Measurements from ENCODE around the gene KIFAP3. TPM values are rescaled to one million over a fixed set of nuclear protein-coding genes. Genes with fewer than 3 reads are reported as not detected.

KIFAP3 gene
- total RNA-seq, 1 donor from 2014 or later, result 7.7 TPM

DNA sequence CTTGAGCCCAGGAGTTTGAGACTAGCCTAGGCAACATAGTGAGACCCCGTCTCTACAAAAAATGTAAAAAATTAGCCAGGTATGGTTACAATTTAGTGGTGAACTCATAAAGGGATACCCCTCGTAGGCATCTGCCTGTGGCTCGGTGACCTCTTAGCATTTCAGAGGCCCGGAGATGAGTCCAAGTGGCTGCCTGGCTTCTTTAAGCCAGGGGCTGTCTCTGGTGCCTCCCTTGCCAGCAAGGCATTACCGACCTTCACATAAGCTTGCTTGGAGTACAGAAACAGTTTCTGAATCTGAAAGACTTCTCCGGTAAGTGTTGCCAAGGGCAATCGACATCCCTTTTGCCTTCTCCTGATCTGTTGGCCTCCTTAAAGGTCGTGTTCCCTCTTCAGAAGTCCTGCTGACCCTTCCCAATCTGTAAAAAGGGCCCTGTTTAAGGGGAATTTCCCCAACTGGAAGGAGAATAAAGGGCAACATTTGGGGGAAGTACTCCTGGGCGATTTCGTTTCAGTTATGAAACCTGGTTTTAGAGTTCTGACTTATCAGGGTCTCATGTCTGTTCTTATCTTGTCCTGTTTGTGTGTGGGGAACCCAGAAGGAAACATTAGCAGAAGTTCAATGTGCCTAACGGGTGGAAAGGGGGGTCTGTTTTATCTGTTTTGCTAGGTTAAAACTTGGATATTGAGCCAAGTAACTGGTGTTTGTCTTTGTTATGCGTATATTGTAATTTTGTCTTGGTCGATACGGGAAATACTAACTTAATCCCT lies 32.9 kb downstream of the KIFAP3 start:
- no peaks in the 10 kb centered on the region for H3K27me3 ChIP-seq
- no peaks in the 10 kb centered on the region for H3K9me3 Mint-ChIP-seq
- no peaks in the 10 kb centered on the region for H3K9me3 ChIP-seq (ENCODE audit: low read depth)
- no peaks in the 10 kb centered on the region for H3K79me2 ChIP-seq (ENCODE audit: low read depth)
- no peak overlapping the region for H3K4me2 ChIP-seq
- no peaks in the 10 kb centered on the region for H3K27me3 Mint-ChIP-seq (ENCODE audit: insufficient read depth, low read depth)
- no peaks in the 10 kb centered on the region for H3K4me1 ChIP-seq
- no peak overlapping the region for H3K9ac ChIP-seq
- H3K36me3 Mint-ChIP-seq, result peaks cover 6% of the 10 kb centered on the region
- no peak overlapping the region for H3K4me3 Mint-ChIP-seq
- no peaks in the 10 kb centered on the region for H3K4me1 Mint-ChIP-seq
- no peak overlapping the region for H2AFZ ChIP-seq (replicated peaks)
- no peaks in the 10 kb centered on the region for H4K20me1 ChIP-seq (ENCODE audit: low read depth)
- no peak for DNase-seq (ENCODE audit: low spot score)
- no peak overlapping the region for H3K4me3 ChIP-seq
- H3F3A ChIP-seq (ENCODE audit: low read depth), result no peaks in the 10 kb centered on the region
- no peak overlapping the region for H3K27ac Mint-ChIP-seq
- no peak for TF ChIP-seq EZH2phosphoT487 (IDR thresholded peaks at IDR 0.05)
- no peak for TF ChIP-seq EZH2 (IDR thresholded peaks at IDR 0.05)
- no peak for TF ChIP-seq CTCF (IDR thresholded peaks at IDR 0.05)
- H3K27ac ChIP-seq, result no peak overlapping the region
- no peaks in the 10 kb centered on the region for H3K36me3 ChIP-seq

DNA sequence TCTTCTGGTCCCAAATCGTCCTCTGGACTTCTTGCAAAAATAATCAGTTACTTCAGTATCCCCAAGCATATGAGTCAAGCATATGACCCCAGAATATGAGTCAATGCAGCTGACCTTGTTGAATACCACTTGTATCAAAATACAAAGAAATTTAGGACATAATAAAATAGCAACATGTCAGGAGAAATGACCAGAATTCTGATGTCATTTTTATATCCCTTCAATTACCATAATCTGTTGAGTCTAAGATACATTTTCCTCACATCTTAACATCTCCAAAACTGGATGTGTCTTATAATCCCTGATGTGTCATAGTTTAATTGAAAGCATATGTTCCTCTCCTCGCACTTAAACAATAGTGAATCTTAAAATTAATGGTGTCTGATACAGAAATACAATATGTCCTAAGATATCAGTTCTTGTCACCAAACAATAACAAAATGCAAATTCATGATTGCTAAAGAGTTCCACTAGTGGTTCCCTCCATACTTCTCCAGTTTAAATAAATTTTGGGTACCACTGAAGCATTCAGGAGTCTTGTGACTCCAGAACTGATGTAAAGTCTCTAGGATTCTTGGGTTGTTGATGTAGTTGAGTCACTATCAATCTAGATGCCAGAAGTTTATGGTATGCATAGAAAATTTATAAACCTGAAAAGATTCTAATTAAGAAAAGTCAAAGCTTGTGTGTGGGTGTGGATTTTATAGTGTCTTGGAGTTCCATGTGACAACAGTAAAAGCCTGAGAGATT lies 41.8 kb downstream of the KIFAP3 start:
- TF ChIP-seq EZH2 (IDR thresholded peaks at IDR 0.05) (no peak), EZH2phosphoT487 (IDR thresholded peaks at IDR 0.05) (no peak), CTCF (IDR thresholded peaks at IDR 0.05) (no peak)
- Histone ChIP-seq H3K27me3 (no peaks in the 10 kb centered on the region), H4K20me1 (ENCODE audit: low read depth) (no peaks in the 10 kb centered on the region), H3K4me2 (no peak overlapping the region), H3K79me2 (ENCODE audit: low read depth) (no peaks in the 10 kb centered on the region), H2AFZ (replicated peaks) (no peak overlapping the region), H3K27ac (no peak overlapping the region), H3K9me3 (ENCODE audit: low read depth) (no peaks in the 10 kb centered on the region), H3F3A (ENCODE audit: low read depth) (no peaks in the 10 kb centered on the region), H3K9ac (no peak overlapping the region), H3K36me3 (no peaks in the 10 kb centered on the region), H3K4me3 (no peak overlapping the region), H3K4me1 (no peaks in the 10 kb centered on the region)
- Mint-ChIP-seq H3K9me3 (peaks cover 3% of the 10 kb centered on the region), H3K27ac (no peak overlapping the region), H3K36me3 (no peaks in the 10 kb centered on the region), H3K27me3 (ENCODE audit: insufficient read depth, low read depth) (no peaks in the 10 kb centered on the region), H3K4me1 (no peaks in the 10 kb centered on the region), H3K4me3 (no peak overlapping the region)
- no peak for DNase-seq (ENCODE audit: low spot score)

GRCh38 chr1:170030212-170030611 lies 44.3 kb downstream of the KIFAP3 start:
- no peak overlapping the region for H3K27ac Mint-ChIP-seq

More at GRCh38 chr1:170030212-170030611, 44.3 kb downstream of the KIFAP3 start:
- H3K4me3 Mint-ChIP-seq, result no peak overlapping the region
- no peaks in the 10 kb centered on the region for H3K4me1 Mint-ChIP-seq
- H3F3A ChIP-seq (ENCODE audit: low read depth), result no peaks in the 10 kb centered on the region
- no peaks in the 10 kb centered on the region for H3K36me3 ChIP-seq
- no peaks in the 10 kb centered on the region for H3K27me3 ChIP-seq
- H3K36me3 Mint-ChIP-seq, result peaks cover 2% of the 10 kb centered on the region
- no peaks in the 10 kb centered on the region for H3K4me1 ChIP-seq
- TF ChIP-seq EZH2phosphoT487 (IDR thresholded peaks at IDR 0.05) (no peak), EZH2 (IDR thresholded peaks at IDR 0.05) (no peak), CTCF (IDR thresholded peaks at IDR 0.05) (no peak)
- no peak overlapping the region for H3K9ac ChIP-seq
- peaks cover 13% of the 10 kb centered on the region for H3K9me3 Mint-ChIP-seq
- H2AFZ ChIP-seq (replicated peaks), result no peak overlapping the region
- no peak overlapping the region for H3K4me3 ChIP-seq
- no peaks in the 10 kb centered on the region for H4K20me1 ChIP-seq (ENCODE audit: low read depth)
- H3K79me2 ChIP-seq (ENCODE audit: low read depth), result no peaks in the 10 kb centered on the region
- H3K27me3 Mint-ChIP-seq (ENCODE audit: insufficient read depth, low read depth), result no peaks in the 10 kb centered on the region
- DNase-seq (ENCODE audit: low spot score), result no peak
- no peaks in the 10 kb centered on the region for H3K9me3 ChIP-seq (ENCODE audit: low read depth)
- H3K27ac ChIP-seq, result no peak overlapping the region
- H3K4me2 ChIP-seq, result no peak overlapping the region

Measured in neural progenitor cell (in vitro differentiated cells).